Duodenal mucosa (tissue), 2 donors: ENCODE results near the gene POLR1B.

Experiments
- H3K27ac ChIP-seq: one replicate; pipeline ENCODE4 v1.7.0; 2013; ENCODE audit warnings: low read depth, low read length
- H3K27me3 ChIP-seq, 2 donors: one replicate each; pipeline ENCODE4 v1.7.0; 2013; ENCODE audit warnings: low read length in 2 of 2, control low read depth in 1 of 2; ENCODE audit not compliant: insufficient read depth in 2 of 2, control insufficient read depth in 1 of 2
- H3K36me3 ChIP-seq, 2 donors: one replicate each; pipeline ENCODE4 v1.7.0; 2013; ENCODE audit warnings: low read length in 2 of 2, control low read depth in 1 of 2; ENCODE audit not compliant: insufficient read depth in 2 of 2, control insufficient read depth in 1 of 2
- H3K4me1 ChIP-seq, 2 donors: one replicate each; pipeline ENCODE4 v1.7.0; 2013; ENCODE audit warnings: low read length in 2 of 2, control low read depth in 1 of 2; ENCODE audit not compliant: insufficient read depth in 2 of 2, control insufficient read depth in 1 of 2
- H3K4me3 ChIP-seq, 2 donors: one replicate each; pipeline ENCODE4 v1.7.0; 2013; ENCODE audit warnings: low read length in 2 of 2, low read depth in 1 of 2
- H3K9ac ChIP-seq, 2 donors: one replicate each; pipeline ENCODE4 v1.7.0; 2013; ENCODE audit warnings: low read length in 2 of 2, low read depth in 1 of 2
- H3K9me3 ChIP-seq, 2 donors: one replicate each; pipeline ENCODE4 v1.7.0; 2013; ENCODE audit warnings: low read length in 2 of 2, control low read depth in 1 of 2; ENCODE audit not compliant: control insufficient read depth in 1 of 2

POLR1B gene

DNA sequence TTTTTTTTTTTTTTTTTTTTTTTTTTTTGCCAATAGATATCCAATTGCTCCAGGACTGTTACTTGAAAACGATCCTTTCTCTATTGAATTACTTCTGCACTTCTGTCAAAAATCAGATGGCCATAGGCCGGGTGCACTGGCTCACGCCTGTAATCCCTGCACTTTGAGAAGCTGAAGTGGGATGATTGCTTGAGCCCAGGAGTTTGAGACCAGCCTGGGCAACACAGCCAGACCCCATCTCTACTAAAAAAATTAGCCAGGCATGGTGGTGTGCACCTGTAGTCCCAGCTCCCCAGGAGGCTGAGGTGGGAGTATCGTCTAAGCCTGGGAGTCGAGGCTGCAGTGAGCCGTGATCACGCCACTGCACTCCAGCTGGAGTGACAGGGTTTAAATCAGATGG, 37.8 kb downstream of the POLR1B start:
- H3K4me1 ChIP-seq: peaks cover 9 to 12% of the 10 kb centered on the region in 2 donors

DNA sequence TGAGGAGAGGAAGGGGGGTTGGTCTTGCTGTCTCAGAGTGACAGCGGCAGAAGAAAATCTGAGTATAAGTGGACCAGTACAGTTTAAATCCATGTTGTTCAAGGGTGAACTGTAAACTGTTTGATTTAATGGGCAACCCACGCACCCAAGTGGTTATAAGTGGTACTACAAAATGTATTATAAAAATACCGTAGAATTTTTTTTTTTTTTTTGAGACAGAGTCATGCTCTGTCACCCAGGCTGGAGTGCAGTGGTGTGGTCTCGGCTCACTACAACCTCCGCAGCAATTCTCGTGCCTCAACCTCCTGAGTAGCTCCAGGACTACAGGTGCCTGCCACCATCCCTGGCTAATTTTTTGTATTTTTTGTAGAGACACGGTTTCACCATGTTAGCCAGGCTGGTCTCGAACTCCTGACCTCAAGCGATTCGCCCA, 40.1 kb downstream of the POLR1B start:
- Histone ChIP-seq H3K27me3 (no peaks in the 10 kb centered on the region), H3K9me3 (no peaks in the 10 kb centered on the region), H3K9ac (no peak overlapping the region), H3K27ac (no peak overlapping the region), H3K4me1 (peaks cover 15 to 17% of the 10 kb centered on the region in 2 donors), H3K4me3 (no peak overlapping the region), H3K36me3 (peaks cover 2 to 9% of the 10 kb centered on the region in 2 donors)

More for the DNA sequence above, 37.8 kb downstream of the POLR1B start:
- Histone ChIP-seq H3K9ac (no peak overlapping the region), H3K4me3 (no peak overlapping the region), H3K27me3 (no peaks in the 10 kb centered on the region), H3K36me3 (peaks cover 6 to 18% of the 10 kb centered on the region in 2 donors), H3K27ac (no peak overlapping the region), H3K9me3 (no peaks in the 10 kb centered on the region)

DNA sequence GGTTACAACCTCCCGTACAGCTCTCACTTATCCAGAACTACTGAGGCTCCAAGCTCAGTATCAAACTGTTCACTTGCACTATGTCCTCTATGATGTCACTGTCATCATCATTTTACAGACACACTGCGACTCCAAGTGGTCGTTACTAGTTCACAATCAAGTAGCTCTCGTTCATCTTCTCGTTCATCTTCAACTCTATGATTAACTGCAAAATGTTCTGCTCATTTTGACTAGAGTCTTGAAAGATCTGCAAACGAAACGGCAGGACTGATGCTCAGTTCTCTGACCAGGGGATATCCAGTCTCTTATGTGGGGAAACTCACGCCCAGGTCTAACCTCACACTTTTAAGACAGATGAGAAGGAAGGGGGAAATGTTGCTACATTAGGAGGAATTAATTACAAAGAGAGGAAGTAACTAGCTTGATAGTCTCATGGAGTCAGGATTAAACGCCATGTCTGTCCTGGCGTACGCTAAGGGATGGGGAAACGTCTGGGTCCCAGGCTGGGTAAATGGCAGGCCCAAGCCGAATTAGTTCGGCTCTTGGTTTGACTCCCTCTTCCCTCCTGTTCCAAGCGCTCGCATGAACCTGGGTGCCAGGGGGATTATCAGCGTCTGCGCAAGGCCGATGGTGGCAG, 41.4 kb downstream of the POLR1B start:
- Histone ChIP-seq H3K36me3 (peaks cover 4 to 18% of the 10 kb centered on the region in 2 donors), H3K27me3 (no peaks in the 10 kb centered on the region), H3K9me3 (no peaks in the 10 kb centered on the region), H3K27ac (peak overlapping the region; percentile 94), H3K9ac (peak overlapping the region; percentile 89 to 91), H3K4me1 (peaks cover 15 to 17% of the 10 kb centered on the region in 2 donors), H3K4me3 (peak overlapping the region; percentile 97 to 99)

DNA sequence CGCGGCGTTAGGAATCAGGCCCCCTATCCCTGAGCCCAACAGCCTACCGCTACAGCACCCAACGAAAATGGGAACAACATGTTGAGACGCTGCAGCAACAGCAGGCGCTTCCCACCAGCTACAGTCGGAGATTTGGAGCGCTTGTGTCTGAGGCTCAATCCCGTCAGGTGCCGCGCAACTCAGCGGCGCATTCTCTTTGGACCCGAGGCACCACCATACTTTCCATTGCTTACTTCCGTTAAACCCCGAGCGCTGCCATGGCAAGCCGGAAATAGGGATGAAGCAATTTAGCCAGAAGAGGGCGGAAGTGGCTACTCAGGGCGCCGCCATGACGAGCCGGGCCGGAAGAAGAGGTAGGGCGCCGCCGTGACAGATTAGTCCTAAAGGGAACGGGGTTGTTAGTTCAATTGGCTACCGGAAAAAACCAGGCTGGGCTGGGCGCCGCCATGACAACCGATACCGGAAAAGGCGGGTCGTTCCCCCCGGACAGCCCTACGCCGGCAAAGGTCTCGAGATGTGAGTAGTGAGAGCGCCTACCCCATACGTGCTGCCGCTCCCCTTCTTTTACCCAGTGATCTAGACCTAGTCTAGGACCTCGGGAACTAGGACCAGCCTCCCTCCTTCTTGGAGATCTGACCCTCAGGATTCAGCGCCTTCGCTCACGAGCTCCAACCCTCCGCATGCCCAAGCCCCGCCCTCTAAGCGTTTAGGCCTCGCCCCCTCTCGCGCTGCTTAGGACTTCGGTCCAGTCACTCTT, 42.0 kb downstream of the POLR1B start, which contains the start of gene CHCHD5:
Gene CHCHD5 (plus strand): TSS at position 476 of the 757 bp plus-strand sequence. CDS start 39 bp downstream, at position 515.
- peaks cover 15 to 17% of the 10 kb centered on the region in 2 donors for H3K4me1 ChIP-seq
- no peaks in the 10 kb centered on the region for H3K27me3 ChIP-seq
- peak within 1 kb of the TSS; percentile 94 for H3K27ac ChIP-seq
- peak within 1 kb of the TSS; percentile 91 to 95 for H3K9ac ChIP-seq
- peaks cover 4 to 18% of the 10 kb centered on the region in 2 donors for H3K36me3 ChIP-seq
- H3K4me3 ChIP-seq: peak within 1 kb of the TSS; percentile 97 to 99
- H3K9me3 ChIP-seq: no peaks in the 10 kb centered on the region

DNA sequence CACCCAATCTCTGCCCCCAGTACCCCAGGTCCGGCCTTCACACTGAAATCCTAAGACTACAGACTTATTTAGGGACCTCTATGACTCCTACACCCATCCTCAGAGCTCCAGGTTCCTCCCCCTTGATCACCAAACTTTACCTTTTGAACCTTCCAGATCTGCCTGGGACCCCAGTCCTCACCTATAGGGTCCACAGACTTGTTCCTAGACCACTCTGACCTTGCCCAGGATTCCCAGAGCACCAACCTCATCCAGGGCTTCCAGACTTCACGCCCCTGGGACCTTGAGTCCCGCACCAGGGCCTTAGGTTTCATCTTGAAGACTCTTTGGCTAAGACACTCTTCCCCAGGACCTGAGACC, 42.6 kb downstream of the POLR1B start:
- Histone ChIP-seq H3K27me3 (no peaks in the 10 kb centered on the region), H3K9me3 (no peaks in the 10 kb centered on the region), H3K4me1 (peaks cover 15 to 17% of the 10 kb centered on the region in 2 donors), H3K27ac (peak overlapping the region; percentile 94), H3K36me3 (peaks cover 7 to 18% of the 10 kb centered on the region in 2 donors), H3K9ac (peak overlapping the region; percentile 91 to 95), H3K4me3 (peak overlapping the region; percentile 97 to 99)

DNA sequence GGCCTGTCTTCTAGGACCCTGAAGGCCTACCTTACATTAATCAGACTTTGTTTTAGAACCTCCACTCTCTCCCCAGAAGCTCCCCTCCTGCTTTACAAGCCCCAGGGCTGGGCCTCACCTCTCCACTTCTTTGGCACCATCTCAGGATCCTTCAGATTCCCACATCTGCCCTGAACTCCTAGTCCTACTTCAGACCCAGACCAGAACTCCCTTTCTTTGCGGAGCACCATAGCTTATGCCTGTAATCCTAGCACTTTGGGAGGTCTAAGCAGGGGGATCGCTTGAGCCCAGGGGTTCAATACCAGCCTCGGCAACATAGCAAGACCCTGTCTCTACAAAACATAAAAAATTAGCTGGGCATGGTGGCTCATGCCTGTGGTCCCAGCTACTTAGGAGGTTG, 43.1 kb downstream of the POLR1B start:
- Histone ChIP-seq H3K4me1 (peaks cover 15 to 17% of the 10 kb centered on the region in 2 donors), H3K36me3 (peaks cover 7 to 18% of the 10 kb centered on the region in 2 donors), H3K9ac (peak overlapping the region; percentile 91 to 95), H3K27me3 (no peaks in the 10 kb centered on the region), H3K27ac (no peak overlapping the region), H3K9me3 (no peaks in the 10 kb centered on the region), H3K4me3 (peak overlapping the region; percentile 97 to 99)

DNA sequence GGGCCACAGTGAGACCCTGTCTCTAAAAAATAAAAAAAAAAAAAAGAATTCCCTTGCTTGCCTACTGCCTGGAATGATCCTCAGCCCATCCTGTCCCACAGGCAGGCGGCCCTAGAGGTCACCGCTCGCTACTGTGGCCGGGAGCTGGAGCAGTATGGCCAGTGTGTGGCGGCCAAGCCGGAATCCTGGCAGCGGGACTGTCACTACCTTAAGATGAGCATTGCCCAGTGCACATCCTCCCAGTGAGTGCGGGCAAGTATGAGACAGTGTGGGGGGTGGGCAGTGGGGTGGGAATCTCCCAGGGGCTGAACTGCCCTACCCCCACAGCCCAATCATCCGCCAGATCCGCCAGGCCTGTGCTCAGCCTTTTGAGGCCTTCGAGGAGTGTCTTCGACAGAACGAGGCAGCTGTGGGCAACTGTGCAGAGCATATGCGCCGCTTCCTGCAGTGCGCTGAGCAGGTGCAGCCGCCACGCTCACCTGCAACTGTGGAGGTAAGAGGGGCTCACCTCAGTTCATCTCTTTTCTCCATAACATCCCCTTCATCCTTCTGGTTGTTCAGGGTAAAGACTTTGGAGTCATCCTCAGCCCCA, 43.7 kb downstream of the POLR1B start:
- H3K27me3 ChIP-seq: no peaks in the 10 kb centered on the region
- H3K4me3 ChIP-seq: no peak overlapping the region
- peaks cover 7 to 18% of the 10 kb centered on the region in 2 donors for H3K36me3 ChIP-seq
- no peak overlapping the region for H3K9ac ChIP-seq
- no peaks in the 10 kb centered on the region for H3K9me3 ChIP-seq
- peaks cover 15 to 17% of the 10 kb centered on the region in 2 donors for H3K4me1 ChIP-seq
- H3K27ac ChIP-seq: no peak overlapping the region

DNA sequence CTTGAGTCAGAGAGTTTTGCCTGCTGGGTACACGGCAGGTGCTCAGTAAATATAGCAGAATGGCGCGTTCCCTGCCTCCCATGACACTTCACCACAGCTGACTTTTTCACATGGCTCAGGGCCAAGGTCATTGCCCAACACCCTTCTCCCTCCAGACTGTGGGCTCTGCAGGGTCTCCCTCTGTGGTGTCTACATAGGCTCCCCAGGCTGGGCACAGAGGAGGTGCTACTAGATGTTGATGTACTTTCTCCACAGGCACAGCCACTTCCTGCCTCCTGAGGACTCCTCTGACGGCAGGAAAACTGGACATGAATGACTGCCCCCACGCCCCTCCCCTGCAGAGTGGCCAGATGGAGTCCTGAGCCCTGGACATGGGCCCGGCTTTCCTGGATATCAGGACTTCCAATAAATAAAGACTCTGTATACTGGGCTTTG, 46.4 kb downstream of the POLR1B start:
- peaks cover 7 to 18% of the 10 kb centered on the region in 2 donors for H3K36me3 ChIP-seq
- no peak overlapping the region for H3K4me3 ChIP-seq
- H3K9me3 ChIP-seq: no peaks in the 10 kb centered on the region
- H3K27me3 ChIP-seq: no peaks in the 10 kb centered on the region
- H3K9ac ChIP-seq: no peak overlapping the region
- peaks cover 10 to 12% of the 10 kb centered on the region in 2 donors for H3K4me1 ChIP-seq
- no peak overlapping the region for H3K27ac ChIP-seq

DNA sequence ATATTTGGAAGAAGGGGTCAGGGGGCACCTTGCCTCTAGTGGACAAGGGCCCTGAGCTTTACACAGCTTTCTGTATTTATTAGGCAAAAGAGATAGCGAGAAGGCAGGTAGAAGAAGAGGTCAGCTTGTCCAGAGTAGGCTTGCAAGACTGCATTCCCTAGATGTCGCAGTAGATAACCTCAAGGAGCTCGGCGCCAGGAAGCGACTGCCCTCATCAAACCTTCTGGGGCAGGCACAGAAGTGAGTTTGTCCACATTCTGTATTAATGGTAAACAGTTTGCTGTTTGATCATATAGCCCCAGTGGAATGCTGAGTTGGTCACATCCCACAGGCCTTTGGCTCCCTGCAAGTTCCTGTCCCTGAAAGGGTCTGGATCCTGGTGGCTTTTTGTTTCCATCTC, 49.1 kb downstream of the POLR1B start:
- Histone ChIP-seq H3K9me3 (no peaks in the 10 kb centered on the region), H3K27ac (no peak overlapping the region), H3K27me3 (no peaks in the 10 kb centered on the region), H3K9ac (no peak overlapping the region), H3K4me1 (no peaks in the 10 kb centered on the region), H3K4me3 (no peak overlapping the region), H3K36me3 (peaks cover 7 to 15% of the 10 kb centered on the region in 2 donors)

DNA sequence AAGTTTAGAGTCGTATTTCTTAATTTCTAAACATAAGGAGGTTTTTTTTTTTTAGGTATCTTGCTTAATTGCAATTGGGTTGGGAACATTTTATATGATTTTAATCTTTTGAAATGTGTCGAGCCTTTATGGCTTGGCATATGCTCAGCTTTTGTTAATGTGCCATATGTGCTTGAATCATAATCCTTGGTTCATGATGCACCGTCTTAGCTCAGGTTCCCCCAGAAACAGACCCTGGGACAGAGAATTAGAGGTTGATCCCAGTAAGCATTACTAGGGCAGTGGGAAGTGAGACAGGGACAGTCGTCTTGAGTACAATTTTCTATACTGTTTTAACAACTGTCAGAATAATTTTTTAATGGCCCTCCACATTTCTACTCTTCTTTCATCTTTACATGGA, 51.5 kb downstream of the POLR1B start:
- no peak overlapping the region for H3K4me3 ChIP-seq
- no peak overlapping the region for H3K9ac ChIP-seq
- H3K9me3 ChIP-seq: no peaks in the 10 kb centered on the region
- no peaks in the 10 kb centered on the region for H3K4me1 ChIP-seq
- no peaks in the 10 kb centered on the region for H3K27me3 ChIP-seq
- no peak overlapping the region for H3K27ac ChIP-seq
- H3K36me3 ChIP-seq: peaks cover 0 to 3% of the 10 kb centered on the region in 2 donors
